Measurements from ENCODE around the gene GNLY.

GNLY gene

DNA sequence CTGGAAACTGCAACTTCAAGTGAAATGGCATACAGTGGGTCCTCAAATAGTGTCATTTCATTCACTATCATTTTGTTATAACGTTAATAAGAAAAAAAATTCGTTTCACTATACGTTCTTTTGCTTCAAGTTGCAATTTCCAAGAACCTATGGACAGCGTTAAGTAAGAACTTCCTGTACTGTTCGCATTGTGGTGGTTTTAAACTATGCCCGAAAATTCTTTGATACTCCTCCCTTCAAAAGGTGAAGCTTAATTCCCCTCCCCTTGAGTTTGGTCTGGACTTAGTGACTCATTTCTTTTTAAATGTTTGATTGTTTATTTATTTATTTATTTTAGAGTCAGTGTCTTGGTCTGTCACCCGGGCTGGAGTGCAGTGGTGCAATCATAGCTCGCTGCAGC is 20.7 kb downstream of the GNLY start:
- Histone ChIP-seq H3K9me3 (ENCODE audit: low read length) (no peaks in the 10 kb centered on the region), H4K20me1 (ENCODE audit: insufficient read depth, low read length) (no peaks in the 10 kb centered on the region), H3K9ac (ENCODE audit: low read length) (no peak overlapping the region), H3K27me3 (ENCODE audit: insufficient read depth, low read length) (peaks cover 5% of the 10 kb centered on the region; the same call in 1 of the 2 replicates), H3K4me1 (ENCODE audit: insufficient read depth, low read length, severe bottlenecking) (no peaks in the 10 kb centered on the region), H2AFZ (ENCODE audit: low read length) (no peak overlapping the region), H3F3A (ENCODE audit: insufficient read depth, low read length) (no peaks in the 10 kb centered on the region), H3K79me2 (ENCODE audit: insufficient read depth, low read length) (no peaks in the 10 kb centered on the region), H3K9me2 (ENCODE audit: low read depth, low read length) (no peaks in the 10 kb centered on the region), H3K27ac (ENCODE audit: low read depth, low read length, poor library complexity, severe bottlenecking) (no peak overlapping the region), H3K4me2 (ENCODE audit: low read length) (no peak overlapping the region), H3K36me3 (ENCODE audit: insufficient read depth, low read length) (no peaks in the 10 kb centered on the region), H3K4me3 (ENCODE audit: low read depth, low read length, poor library complexity, severe bottlenecking) (no peak overlapping the region)
- TF ChIP-seq, protein P1, sequence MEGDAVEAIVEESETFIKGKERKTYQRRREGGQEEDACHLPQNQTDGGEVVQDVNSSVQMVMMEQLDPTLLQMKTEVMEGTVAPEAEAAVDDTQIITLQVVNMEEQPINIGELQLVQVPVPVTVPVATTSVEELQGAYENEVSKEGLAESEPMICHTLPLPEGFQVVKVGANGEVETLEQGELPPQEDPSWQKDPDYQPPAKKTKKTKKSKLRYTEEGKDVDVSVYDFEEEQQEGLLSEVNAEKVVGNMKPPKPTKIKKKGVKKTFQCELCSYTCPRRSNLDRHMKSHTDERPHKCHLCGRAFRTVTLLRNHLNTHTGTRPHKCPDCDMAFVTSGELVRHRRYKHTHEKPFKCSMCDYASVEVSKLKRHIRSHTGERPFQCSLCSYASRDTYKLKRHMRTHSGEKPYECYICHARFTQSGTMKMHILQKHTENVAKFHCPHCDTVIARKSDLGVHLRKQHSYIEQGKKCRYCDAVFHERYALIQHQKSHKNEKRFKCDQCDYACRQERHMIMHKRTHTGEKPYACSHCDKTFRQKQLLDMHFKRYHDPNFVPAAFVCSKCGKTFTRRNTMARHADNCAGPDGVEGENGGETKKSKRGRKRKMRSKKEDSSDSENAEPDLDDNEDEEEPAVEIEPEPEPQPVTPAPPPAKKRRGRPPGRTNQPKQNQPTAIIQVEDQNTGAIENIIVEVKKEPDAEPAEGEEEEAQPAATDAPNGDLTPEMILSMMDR (IDR thresholded peaks at IDR 0.05; ENCODE audit: low read length) = no peak
- TF ChIP-seq EZH2 (IDR thresholded peaks at IDR 0.05; ENCODE audit: borderline replicate concordance, low read length) = no peak

DNA sequence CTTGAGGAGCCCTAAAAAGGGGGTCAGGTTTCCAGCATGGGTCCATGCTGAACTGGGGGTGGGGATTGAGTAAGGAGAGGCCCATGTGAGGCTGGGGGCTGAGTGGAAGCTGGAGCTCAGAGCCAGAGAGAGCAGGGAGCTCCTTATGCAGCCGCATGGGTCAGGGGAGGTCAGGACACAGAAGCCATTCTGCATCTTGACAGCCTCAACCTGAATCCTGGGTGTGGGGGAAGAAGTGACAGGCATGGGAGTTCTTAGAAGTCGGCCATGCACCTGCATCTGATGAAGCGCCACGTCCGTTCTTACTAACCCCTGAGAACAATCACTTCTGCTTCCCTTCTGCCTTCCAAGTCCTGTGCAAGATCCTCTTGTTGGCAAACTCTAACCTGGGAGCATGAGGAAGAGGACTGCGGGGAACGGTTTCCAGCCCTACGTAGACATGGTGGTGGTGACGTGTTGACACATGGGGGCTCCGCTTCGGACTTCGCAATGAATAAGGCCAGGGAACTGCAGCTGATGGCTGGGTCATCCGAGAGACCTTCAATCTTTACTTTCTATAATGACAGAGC is 22.3 kb downstream of the GNLY start:
- no peak overlapping the region for H2AFZ ChIP-seq (ENCODE audit: low read length)
- H3K27ac ChIP-seq (ENCODE audit: low read depth, low read length, poor library complexity, severe bottlenecking) = no peak overlapping the region
- H3F3A ChIP-seq (ENCODE audit: insufficient read depth, low read length) = no peaks in the 10 kb centered on the region
- no peaks in the 10 kb centered on the region for H3K9me2 ChIP-seq (ENCODE audit: low read depth, low read length)
- no peaks in the 10 kb centered on the region for H3K4me1 ChIP-seq (ENCODE audit: insufficient read depth, low read length, severe bottlenecking)
- H3K9me3 ChIP-seq (ENCODE audit: low read length) = no peaks in the 10 kb centered on the region
- H3K4me2 ChIP-seq (ENCODE audit: low read length) = no peak overlapping the region
- no peaks in the 10 kb centered on the region for H4K20me1 ChIP-seq (ENCODE audit: insufficient read depth, low read length)
- H3K79me2 ChIP-seq (ENCODE audit: insufficient read depth, low read length) = no peaks in the 10 kb centered on the region
- H3K36me3 ChIP-seq (ENCODE audit: insufficient read depth, low read length) = no peaks in the 10 kb centered on the region
- H3K4me3 ChIP-seq (ENCODE audit: low read depth, low read length, poor library complexity, severe bottlenecking) = no peak overlapping the region
- H3K27me3 ChIP-seq (ENCODE audit: insufficient read depth, low read length) = no peaks in the 10 kb centered on the region
- TF ChIP-seq, protein P1 (IDR thresholded peaks at IDR 0.05; ENCODE audit: low read length) = no peak
- TF ChIP-seq EZH2 (IDR thresholded peaks at IDR 0.05; ENCODE audit: borderline replicate concordance, low read length) = no peak
- no peak overlapping the region for H3K9ac ChIP-seq (ENCODE audit: low read length)

DNA sequence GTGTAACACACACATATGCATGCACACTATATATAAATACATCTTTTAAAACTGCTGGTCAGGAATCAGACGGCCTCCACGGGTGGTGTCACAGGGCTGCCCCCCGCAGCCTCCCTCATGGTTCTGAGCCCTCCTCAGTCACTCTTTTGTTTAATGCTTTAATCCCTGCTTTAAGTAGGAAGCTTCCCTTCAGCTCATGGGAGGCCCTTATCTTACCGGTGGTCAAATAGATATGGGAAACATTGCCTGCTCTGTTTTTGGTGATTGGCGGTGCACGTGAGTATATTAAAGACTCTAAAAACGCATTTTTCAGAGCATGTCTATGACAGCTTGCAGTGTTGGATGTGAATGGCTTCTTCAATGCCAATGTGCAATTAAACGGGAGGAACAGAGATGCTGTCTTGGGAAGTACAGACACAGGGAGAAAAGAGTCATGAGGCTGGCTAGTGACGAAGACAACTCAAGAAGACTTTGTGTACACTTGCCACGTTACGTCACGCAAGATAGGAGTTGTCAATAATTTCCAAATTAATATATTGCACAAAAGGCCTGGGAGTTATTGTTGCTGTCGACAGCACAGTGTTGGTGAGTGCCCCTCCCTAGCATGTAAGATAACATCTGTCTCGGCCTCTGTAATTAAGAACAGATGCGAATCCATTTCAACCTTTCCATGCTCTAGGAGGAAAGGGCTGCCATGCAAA is 23.3 kb downstream of the GNLY start:
- H4K20me1 ChIP-seq (ENCODE audit: insufficient read depth, low read length) = no peaks in the 10 kb centered on the region

More for the DNA sequence above, 23.3 kb downstream of the GNLY start:
- H3K4me3 ChIP-seq (ENCODE audit: low read depth, low read length, poor library complexity, severe bottlenecking) = no peak overlapping the region
- no peak overlapping the region for H3K4me2 ChIP-seq (ENCODE audit: low read length)
- H3K27ac ChIP-seq (ENCODE audit: low read depth, low read length, poor library complexity, severe bottlenecking) = no peak overlapping the region
- H2AFZ ChIP-seq (ENCODE audit: low read length) = no peak overlapping the region
- no peaks in the 10 kb centered on the region for H3K9me2 ChIP-seq (ENCODE audit: low read depth, low read length)
- no peaks in the 10 kb centered on the region for H3K36me3 ChIP-seq (ENCODE audit: insufficient read depth, low read length)
- no peaks in the 10 kb centered on the region for H3F3A ChIP-seq (ENCODE audit: insufficient read depth, low read length)
- no peak overlapping the region for H3K9ac ChIP-seq (ENCODE audit: low read length)
- no peak for TF ChIP-seq EZH2 (IDR thresholded peaks at IDR 0.05; ENCODE audit: borderline replicate concordance, low read length)
- TF ChIP-seq, protein P1 (IDR thresholded peaks at IDR 0.05; ENCODE audit: low read length) = no peak
- no peaks in the 10 kb centered on the region for H3K79me2 ChIP-seq (ENCODE audit: insufficient read depth, low read length)
- H3K9me3 ChIP-seq (ENCODE audit: low read length) = no peaks in the 10 kb centered on the region
- H3K4me1 ChIP-seq (ENCODE audit: insufficient read depth, low read length, severe bottlenecking) = no peaks in the 10 kb centered on the region
- no peaks in the 10 kb centered on the region for H3K27me3 ChIP-seq (ENCODE audit: insufficient read depth, low read length)

Measured in OCI-LY1 (cell line).